Measurements from ENCODE around the gene DMBT1.

DNA sequence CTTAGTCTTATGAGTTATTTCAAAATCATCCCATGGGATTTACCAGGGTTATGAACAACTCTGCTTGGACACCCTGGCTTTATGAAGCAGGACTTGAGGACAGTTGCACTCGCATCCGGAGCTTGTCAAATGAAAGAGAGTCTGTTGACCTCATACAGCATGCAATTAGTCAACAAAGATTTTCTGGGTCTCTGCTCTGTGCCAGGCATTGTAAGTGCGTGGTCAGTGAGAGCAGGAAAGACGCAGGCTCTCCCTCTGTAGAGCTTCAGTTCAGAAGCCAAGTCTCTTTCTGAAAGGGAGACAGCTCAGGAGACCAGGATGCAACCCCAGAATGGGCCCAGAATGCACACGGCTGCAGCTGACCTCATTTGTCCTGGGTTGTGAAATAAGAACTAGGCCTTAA, 45.5 kb upstream of the DMBT1 start:
- TF ChIP-seq, protein P1, sequence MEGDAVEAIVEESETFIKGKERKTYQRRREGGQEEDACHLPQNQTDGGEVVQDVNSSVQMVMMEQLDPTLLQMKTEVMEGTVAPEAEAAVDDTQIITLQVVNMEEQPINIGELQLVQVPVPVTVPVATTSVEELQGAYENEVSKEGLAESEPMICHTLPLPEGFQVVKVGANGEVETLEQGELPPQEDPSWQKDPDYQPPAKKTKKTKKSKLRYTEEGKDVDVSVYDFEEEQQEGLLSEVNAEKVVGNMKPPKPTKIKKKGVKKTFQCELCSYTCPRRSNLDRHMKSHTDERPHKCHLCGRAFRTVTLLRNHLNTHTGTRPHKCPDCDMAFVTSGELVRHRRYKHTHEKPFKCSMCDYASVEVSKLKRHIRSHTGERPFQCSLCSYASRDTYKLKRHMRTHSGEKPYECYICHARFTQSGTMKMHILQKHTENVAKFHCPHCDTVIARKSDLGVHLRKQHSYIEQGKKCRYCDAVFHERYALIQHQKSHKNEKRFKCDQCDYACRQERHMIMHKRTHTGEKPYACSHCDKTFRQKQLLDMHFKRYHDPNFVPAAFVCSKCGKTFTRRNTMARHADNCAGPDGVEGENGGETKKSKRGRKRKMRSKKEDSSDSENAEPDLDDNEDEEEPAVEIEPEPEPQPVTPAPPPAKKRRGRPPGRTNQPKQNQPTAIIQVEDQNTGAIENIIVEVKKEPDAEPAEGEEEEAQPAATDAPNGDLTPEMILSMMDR (optimal IDR thresholded peaks at IDR 0.05 in 1 of 3, IDR thresholded peaks at IDR 0.05 in 1 of 3, conservative IDR thresholded peaks at IDR 0.05 in 1 of 3; ENCODE audit: extremely low read depth in 1 of 3, insufficient read depth in 2 of 3, low read length in 3 of 3), result no peak
- no peak for TF ChIP-seq EZH2 (IDR thresholded peaks at IDR 0.05; ENCODE audit: low read length)

All from keratinocyte (primary cell).